Stimulated activated CD4-positive, alpha-beta T cell treated with anti-CD3 and anti-CD28 coated beads, Interleukin-15, amount 100 ng/mL, for 1 hour (primary cell): ENCODE data around the gene ZNF609.
"Not testable (repeated sequence)": the region's sequence is repeated elsewhere in the genome, so short reads cannot be mapped to it uniquely, and the experiment has no call there.

Experiments used
- DNase-seq, 2 donors: peaks; one replicate each; pipeline ENCODE4 v3.0.0-alpha.2; 2020; ENCODE audit warnings: low read depth in 1 of 2, low spot score in 1 of 2

ZNF609 gene

GRCh38 chr15:64618540-64618939 lies 158.2 kb downstream of the ZNF609 start:
- DNase-seq = no peak

DNA sequence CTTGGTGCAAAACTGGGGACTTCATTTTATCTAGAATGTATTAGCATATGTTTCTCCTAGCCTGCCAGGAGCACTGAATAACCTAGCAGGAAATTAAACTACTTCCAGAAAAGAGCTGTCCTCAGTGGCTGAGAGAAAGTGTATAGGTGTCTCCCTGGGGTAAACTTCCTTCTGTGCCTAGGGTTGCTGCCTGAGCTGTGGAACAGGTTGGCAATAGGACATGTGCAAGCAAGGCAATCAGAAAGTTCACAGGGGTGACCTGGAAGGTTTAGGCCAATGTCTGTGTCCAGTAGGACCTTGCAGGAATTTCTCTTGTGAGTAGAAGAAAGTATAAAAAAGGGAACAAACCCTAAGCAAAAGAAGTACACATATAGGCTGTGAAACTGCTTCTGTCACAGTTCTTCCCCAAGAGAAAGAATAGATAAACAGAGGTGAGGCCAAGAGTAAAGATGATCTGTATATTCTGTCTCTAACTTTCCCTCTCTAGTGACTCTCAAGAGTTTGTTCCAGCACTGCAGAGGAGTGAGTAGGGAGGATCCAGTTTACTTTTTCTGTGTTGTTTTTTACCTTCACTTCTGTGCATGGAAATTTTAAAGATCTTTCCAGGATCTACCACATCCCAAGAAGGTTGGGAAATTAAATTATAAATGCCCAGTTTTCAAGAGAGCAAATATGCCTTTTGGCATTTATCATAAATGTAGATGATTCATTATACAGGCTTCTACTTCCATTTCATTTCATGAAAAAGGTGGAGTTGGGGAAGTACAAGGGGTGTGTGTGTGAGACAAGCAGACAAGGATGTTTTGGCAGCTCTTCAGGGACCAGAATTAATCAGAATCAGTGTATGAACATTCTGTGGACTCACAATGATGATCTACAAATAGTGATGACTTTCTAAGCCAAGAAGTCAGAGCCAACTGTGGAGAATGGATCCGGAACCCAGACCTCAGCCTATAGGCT lies 159.8 kb downstream of the ZNF609 start:
- DNase-seq = no peak

DNA sequence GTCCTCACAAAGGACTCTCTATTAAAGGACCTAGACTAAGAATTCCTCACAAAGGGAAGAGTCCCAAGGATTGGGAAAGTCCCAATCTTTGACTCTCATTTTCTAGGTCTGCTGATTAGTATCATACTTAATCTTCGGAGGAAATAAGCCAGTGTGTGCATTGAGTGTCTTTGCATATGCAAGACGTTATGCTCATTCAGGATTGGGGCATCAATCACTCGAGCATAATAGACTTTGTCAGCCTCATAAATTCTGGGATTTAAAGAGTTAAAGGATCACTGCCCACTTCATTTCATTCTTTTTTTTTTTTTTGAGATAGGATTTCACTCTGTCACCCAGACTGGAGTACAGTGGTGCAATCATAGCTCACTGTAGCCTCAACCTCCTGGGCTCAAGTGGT lies 160.7 kb downstream of the ZNF609 start:
- DNase-seq = no peak

- DNase-seq = peak; percentile 6 to 21
These were observed 162.3 kb downstream of the ZNF609 start for GRCh38 chr15:64622410-64623260.

DNA sequence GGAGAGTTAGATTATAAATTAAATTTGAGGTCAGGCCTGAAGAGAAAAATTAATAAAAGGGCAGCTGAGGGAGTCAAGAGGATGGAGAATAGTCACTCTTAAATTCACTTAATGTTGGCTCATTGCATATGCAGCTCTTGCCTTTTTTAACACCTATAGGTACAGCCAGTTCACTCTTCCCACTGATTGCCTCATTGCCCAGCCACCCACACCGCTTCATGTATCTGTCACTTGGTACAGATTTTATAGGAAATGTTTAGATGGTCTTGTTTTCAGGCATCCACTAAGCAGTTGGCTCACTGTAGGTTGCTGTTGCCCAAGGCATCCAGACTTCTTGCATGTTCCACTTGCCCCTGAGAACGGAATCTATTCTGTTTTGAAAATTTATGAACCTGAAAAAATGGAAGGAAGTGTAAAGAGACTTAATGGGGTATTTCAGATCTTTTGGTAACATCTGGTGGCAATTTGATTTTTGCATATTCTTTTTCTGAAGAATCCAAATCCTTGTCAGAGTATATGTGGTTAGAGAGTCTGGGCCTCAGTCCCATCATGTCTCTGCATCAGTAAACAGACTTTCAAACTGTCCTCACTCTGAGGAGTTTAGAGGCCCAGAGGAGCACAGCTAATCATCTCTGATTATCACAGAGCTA lies 163.1 kb downstream of the ZNF609 start:
- DNase-seq = no peak

- DNase-seq = no peak
These were observed 163.9 kb downstream of the ZNF609 start for GRCh38 chr15:64624242-64624641.

DNA sequence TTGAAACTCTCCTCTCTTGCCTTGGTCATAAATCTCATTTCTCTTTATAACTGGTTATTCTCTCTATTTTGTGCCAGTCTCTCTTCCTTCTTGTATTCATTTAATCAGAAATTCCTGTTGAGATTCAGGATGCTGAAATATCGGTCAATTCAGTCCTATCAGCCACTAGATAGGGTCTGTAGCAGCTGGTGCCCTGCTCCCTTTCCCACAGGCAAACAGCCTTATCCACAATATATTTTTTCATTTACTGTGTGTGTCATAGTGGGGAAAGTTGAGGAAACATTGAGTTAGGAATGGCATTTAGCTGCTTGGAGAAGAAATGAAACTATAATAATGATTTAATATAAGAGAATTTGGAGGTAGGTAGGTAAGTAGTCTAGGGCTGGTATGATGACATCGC lies 168.7 kb downstream of the ZNF609 start:
- no peak for DNase-seq

DNA sequence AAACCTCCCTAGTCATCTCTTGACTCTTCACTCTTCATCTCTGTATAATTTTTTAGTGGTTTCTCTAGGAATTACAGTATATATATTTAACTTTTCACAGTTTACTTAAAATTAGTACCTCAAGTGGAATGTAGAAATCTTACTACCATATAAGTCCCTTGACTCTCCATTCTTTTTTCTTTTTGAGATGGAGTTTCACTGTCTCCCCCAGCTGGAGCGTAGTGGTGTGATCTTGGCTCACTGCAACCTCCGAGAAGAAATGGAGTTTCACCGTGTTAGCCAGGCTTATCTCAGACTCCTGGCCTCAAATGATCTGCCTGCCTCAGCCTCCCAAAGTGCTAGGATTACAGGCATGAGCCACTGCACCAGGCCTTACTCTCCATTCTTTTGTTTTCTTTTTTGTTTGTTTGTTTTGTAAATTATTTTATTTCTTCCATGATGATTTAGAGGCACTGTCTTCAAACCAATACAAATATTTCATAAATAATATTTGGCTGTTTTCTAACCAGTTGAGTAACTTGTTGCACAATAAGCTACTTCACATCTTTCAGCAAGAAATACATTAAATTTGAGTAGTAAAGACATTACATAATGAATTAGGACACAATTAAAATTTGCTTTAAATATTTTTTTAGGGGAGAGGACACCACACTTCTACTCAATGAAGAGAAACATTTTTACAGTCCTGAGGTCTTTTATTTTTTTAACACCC lies 170.2 kb downstream of the ZNF609 start:
- no peak for DNase-seq

- DNase-seq = not testable (repeated sequence)
These were observed 172.3 kb downstream of the ZNF609 start for GRCh38 chr15:64632639-64633038.

DNA sequence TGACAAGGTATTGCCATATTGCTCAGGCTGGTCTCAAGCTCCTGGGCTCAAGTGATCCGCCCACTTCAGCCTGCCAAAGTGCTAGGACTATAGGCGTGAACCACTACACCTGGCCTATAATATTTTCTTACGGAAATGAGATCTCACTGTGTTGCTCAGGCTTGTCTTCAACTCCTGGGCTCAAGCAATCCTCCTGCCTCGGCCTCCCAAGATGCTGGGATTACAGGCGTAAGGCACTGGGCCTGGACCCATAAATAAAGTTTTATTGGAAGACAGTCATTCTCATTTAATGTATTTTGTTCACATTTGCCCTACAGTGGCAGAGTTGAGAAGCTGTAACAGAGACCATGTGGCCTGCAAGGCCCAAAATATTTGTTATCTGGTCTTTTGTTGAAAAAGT lies 173.0 kb downstream of the ZNF609 start:
- DNase-seq = no peak

GRCh38 chr15:64634027-64634426 lies 173.6 kb downstream of the ZNF609 start:
- no peak for DNase-seq

DNA sequence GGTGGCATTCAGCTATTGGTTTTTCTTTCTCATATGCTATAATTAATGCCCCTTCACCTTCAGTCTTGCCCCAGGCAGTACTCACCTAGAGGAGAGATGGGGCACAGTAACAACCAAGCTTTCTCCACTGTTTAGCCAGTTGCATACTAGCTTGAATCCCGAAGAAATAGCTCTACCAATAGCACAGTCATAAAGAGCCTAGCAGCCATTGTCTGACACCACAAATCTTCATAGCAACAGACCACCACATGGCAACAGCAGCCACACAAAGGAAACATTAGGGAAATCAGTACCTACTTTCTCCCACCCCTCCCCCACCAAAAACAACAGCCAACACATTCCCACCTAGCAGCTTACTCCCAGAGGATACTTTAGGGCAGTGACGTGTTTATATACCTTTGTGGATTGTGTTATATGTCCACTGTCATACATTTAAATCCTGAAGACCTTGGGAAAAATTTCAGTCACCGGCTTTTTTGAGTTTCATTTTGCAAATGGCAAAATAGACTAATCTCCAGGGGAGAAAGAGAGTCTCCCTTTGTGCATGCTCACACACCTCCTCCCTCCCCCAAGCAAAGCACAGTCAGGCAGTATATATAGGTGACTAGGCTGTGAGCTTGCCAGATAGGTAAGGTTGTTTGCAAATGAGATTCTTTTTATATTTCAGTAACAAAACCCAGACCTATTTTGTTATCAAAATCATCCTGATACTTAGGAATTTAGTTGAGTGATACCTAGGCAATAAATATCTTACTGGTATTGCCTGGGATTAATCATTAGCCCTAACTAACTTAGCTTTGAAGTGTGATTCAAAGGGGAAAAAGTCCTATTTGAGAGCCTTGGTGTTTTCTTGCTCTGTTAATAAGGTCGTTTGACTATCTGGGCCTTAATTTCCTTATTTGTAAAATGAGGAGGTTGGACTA lies 174.5 kb downstream of the ZNF609 start:
- no peak for DNase-seq

DNA sequence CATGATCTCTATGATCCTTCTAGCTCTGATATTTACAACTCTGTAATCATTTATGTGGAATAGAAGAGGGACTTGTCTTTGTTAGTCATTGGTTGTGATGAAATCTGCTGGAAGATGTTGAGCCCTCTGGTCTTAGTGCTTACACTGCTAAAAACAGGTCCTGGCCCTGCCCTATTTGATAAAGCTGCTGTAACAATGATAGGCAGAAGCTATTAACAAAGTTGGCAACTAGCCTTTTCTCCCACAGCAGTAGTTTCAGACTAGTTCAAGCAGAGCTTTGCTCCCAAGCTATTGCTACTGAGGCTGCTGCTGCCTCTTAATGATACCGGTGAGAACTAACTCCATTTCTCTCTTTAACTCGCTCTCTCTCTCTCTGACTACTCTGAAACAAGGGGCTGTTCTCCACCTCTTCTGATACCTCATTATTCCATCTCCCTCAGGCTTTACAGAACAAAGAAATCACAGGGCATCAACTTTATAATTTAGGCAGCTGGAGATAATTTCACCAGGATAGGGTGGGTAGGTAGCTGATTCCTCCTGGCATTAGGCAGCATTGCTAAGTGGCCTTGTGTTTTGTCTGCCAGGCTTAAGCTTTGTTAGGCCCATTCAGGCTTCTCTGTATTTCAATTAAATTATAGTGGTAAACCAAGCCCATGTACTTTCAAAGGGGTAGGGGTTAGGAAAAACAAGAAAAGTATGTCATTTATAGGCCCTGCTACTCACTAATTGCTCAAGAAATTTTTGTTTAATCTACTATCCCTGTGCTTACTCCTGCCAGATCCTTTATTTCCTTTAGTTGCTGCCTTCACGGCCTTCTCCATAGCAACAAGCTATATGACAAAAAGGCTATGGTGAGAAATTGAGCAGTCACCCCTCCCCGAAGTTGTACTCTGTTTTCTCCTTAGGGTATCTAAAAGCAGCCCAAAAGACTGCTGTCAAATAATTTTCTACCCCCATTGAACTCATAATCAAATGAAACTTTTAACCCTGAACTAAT lies 175.4 kb downstream of the ZNF609 start:
- DNase-seq = no peak

DNA sequence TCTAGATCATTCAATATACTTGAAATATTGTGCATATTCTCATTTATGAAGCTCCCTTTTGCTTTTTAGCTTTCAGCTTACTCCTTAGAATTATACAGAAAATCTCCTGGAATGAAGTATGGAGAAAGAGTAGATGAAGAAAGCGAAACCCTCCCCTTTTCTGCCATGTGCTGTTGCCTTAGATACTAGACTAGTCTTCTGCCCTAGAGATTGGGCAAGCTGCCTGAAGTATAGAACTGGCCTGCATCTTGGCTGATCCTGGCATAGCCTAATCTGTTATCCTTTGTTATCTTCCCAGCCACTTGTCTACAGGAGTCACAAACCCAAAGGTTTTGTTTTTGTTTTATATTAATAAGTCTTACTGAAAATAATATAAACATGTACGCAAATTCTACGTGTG lies 176.2 kb downstream of the ZNF609 start:
- DNase-seq = no peak

GRCh38 chr15:64637412-64637811 lies 177.0 kb downstream of the ZNF609 start:
- no peak for DNase-seq

- DNase-seq = not testable (repeated sequence)
These were observed 179.4 kb downstream of the ZNF609 start for GRCh38 chr15:64639744-64640143.

GRCh38 chr15:64640146-64640871 lies 179.9 kb downstream of the ZNF609 start:
- no peak for DNase-seq

- DNase-seq = no peak
These were observed 182.5 kb downstream of the ZNF609 start for GRCh38 chr15:64642875-64643274.
